Measurements from ENCODE around the gene PAEP. TPM values are rescaled to one million over a fixed set of nuclear protein-coding genes. Genes with fewer than 3 reads are reported as not detected.
"Not testable (repeated sequence)": the region's sequence is repeated elsewhere in the genome, so short reads cannot be mapped to it uniquely, and the experiment has no call there.

Gene PAEP
- total RNA-seq, 1 donor from 2014 or later: not detected

DNA sequence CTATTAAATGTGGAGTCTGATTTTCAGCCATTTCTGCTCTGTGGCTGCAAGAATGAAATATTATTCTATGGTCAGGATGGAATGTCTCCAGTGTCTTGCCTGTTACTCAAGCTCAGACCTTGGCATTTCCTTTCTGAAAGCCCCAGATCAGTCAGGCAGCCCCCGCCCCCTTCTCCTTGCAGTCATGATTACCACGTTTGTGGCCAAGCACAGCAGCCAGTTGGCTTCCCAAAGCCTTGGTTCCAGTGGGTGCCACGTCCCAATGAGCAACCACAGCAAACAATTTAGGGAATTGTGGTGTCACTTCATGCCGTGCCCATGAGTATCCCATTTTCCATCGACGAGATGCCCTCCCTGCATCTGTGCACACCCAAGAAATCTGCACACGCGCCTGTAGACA, 25.3 kb upstream of the PAEP start:
- H3K27ac ChIP-seq (replicated peaks): no peak overlapping the region
- intact Hi-C loops (cut with micrococcal nuclease): no loop called here
- H3K9me3 ChIP-seq (replicated peaks): no peaks in the 10 kb centered on the region
- no peaks in the 10 kb centered on the region for H3K36me3 ChIP-seq
- TF ChIP-seq CTCF (IDR thresholded peaks at IDR 0.05; ENCODE audit: borderline replicate concordance): no peak
- no peak overlapping the region for H3K4me3 ChIP-seq
- DNase-seq: no peak
- H3K27me3 ChIP-seq (ENCODE audit: low read depth): peaks cover 39% of the 10 kb centered on the region
- H3K4me1 ChIP-seq: no peaks in the 10 kb centered on the region

DNA sequence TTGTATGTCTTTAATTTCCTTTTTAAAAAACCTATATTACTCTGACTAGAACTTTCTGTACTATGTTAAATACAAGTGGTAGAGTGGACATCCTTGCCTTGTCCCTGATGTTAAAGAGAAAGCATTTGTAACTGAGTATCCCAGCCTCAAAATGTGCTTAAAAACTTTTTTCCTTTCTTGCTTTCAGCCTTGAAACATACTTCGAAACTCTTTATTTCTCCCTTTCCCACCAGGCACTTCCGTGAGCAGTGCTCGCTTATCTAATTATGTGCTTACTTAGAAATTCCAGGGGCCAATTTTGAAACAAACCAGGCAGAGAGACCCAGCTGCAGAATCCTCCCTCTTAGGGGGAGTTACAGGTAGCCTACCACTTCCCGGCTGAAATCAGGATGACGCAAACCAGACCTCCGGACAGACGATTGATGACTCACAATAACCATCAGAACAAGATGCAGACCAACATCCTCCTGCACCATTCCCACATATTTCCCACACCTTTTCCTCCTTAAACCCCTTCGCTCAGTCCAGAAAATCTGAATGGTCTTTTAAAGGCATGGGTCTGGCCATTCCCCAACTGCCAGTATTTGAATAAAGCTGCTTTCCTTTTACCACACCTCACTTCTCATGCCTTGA, 18.2 kb upstream of the PAEP start:
- intact Hi-C loops (cut with micrococcal nuclease); H3K9me3 ChIP-seq (replicated peaks): not testable (repeated sequence)
- peaks cover 35% of the 10 kb centered on the region for H3K27me3 ChIP-seq (ENCODE audit: low read depth)

DNA sequence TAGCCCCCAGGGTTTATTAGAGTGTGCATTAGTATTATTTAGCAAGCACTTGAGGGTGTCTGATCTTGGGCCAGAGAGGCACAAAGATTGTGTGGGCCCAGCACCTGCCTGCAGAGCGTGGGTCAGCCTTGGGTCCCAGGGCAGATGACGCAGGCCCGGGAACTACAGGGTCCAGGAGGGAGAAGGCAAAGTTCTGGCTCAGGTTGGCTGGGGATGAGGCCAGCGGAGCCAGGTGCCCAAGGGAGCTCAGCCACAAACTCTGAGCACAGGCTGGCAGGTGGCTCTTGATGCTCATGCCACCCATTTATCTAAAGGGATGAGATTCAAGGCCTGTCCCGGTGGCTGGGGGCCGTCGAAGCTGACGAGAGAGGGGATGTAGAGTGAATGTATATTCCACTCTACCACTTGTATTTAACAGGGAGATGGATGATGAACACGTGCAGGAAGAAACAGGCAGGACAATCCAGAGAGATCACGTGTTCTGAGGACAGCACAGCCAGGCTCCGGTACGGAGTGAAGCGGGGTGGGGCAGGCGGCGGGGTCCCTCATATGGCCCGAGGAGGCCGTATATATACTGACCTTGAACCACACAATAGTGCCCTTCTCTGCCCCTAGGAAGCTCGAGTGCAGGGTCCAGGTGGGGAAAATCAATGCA, 16.4 kb upstream of the PAEP start:
- no peak for DNase-seq
- no peak overlapping the region for H3K27ac ChIP-seq (replicated peaks)
- no peaks in the 10 kb centered on the region for H3K4me1 ChIP-seq
- peaks cover 7% of the 10 kb centered on the region for H3K9me3 ChIP-seq (replicated peaks)
- intact Hi-C loops (cut with micrococcal nuclease): no loop called here
- H3K4me3 ChIP-seq: no peak overlapping the region
- H3K27me3 ChIP-seq (ENCODE audit: low read depth): peaks cover 21% of the 10 kb centered on the region
- H3K36me3 ChIP-seq: no peaks in the 10 kb centered on the region
- no peak for TF ChIP-seq CTCF (IDR thresholded peaks at IDR 0.05; ENCODE audit: borderline replicate concordance)

More for the DNA sequence above, 18.2 kb upstream of the PAEP start:
- H3K36me3 ChIP-seq; DNase-seq; H3K27ac ChIP-seq (replicated peaks); H3K4me1 ChIP-seq; H3K4me3 ChIP-seq: not testable (repeated sequence)

DNA sequence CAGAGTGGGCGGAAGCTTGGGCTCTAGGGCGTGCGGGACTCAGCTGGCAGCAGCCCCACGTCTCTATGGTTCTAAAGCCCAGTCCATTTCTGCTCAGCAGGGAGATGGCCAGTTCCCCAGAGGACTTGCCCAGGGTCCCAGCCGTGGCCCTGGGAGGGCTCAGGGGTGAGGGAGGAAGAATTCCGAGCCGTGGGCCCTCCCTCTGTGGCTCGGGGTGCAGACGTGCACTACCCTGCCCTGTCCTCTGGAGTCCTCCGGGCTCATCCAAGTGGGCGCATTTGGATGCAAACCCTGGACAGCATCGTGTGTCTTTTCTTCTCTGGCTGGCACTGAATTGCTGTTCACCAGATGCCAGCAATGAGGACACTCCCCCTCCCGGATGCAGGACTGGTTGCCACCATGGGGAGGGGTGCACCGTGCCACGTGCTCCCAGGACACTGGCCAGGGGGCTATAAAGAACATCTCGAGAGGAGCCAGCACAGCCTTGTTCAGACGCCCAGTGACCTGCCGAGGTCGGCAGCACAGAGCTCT, 15.8 kb upstream of the PAEP start, which contains the start of gene OBP2A:
TSS of gene OBP2A (plus strand) at position 481 of the 531 bp plus-strand sequence. CDS start 55 bp downstream, outside the sequence.
- DNase-seq; H3K36me3 ChIP-seq; intact Hi-C loops (cut with micrococcal nuclease); H3K4me1 ChIP-seq; H3K9me3 ChIP-seq (replicated peaks); H3K27ac ChIP-seq (replicated peaks); H3K4me3 ChIP-seq: not testable (repeated sequence)
- H3K27me3 ChIP-seq (ENCODE audit: low read depth): peaks cover 21% of the 10 kb centered on the region

DNA sequence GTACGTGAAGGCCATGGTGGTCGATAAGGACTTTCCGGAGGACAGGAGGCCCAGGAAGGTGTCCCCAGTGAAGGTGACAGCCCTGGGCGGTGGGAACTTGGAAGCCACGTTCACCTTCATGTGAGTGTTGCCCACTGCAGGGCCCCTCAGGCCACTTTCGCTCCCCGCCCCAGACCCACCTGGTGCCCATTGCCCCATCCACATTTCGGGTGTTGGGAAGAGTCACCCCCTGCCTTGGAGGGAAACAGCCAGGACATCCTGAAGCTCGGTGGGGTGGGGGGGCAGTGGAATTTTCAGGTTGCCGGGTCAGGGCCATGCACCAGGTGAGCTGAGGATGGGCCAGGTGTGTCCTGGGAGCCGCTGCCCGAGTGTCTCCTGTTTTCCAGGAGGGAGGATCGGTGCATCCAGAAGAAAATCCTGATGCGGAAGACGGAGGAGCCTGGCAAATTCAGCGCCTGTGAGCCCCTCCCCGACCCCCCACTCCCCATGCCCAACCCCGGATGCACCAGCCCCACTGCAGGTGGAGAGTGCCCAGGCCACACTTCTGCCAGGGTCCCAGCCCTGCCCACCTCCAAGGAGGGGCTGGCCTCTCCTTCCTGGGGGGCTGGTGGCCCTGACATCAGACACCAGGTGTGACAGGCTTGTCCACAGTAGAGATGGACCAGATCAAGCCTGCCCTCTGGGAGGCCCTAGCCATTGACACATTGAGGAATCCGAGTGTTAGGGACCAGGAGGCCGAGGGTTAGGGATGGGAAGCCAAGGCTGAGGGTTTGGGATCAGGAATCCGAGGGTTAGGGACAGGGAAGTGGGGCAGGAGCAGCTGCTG, 14.6 kb upstream of the PAEP start:
- H3K4me1 ChIP-seq; DNase-seq; intact Hi-C loops (cut with micrococcal nuclease); H3K27ac ChIP-seq (replicated peaks); H3K36me3 ChIP-seq; H3K4me3 ChIP-seq; H3K9me3 ChIP-seq (replicated peaks): not testable (repeated sequence)
- H3K27me3 ChIP-seq (ENCODE audit: low read depth): peaks cover 18% of the 10 kb centered on the region

GRCh38 chr9:135547756-135548736, 13.5 kb upstream of the PAEP start:
- intact Hi-C loops (cut with micrococcal nuclease): no loop called here
- TF ChIP-seq CTCF (IDR thresholded peaks at IDR 0.05; ENCODE audit: borderline replicate concordance): no peak
- H3K36me3 ChIP-seq: no peaks in the 10 kb centered on the region

GRCh38 chr9:135549478-135550343, 11.8 kb upstream of the PAEP start:
- H3K27ac ChIP-seq (replicated peaks); intact Hi-C loops (cut with micrococcal nuclease); H3K9me3 ChIP-seq (replicated peaks); H3K36me3 ChIP-seq; H3K4me1 ChIP-seq; DNase-seq; H3K4me3 ChIP-seq: not testable (repeated sequence)
- peaks cover 19% of the 10 kb centered on the region for H3K27me3 ChIP-seq (ENCODE audit: low read depth)

More at GRCh38 chr9:135547756-135548736, 13.5 kb upstream of the PAEP start:
- no peak overlapping the region for H3K27ac ChIP-seq (replicated peaks)
- peaks cover 24% of the 10 kb centered on the region for H3K27me3 ChIP-seq (ENCODE audit: low read depth)
- DNase-seq: no peak
- no peak overlapping the region for H3K4me3 ChIP-seq
- no peaks in the 10 kb centered on the region for H3K4me1 ChIP-seq
- peaks cover 2% of the 10 kb centered on the region for H3K9me3 ChIP-seq (replicated peaks)

All from left ventricle myocardium inferior (tissue), 1 donor.